Gastroesophageal sphincter (tissue), 4 donors: ENCODE measurements around the gene GJA5. TPM values are rescaled to one million over a fixed set of nuclear protein-coding genes. Genes with fewer than 3 reads are reported as not detected.

ENCODE experiments used
- ATAC-seq: fragments of 150-250 bp; one replicate; pipeline ENCODE4 v1.9.1; 2016; ENCODE audit warnings: mild to moderate bottlenecking, moderate library complexity
- H3K27ac ChIP-seq, 4 donors: fragments of 200-600 bp; sonication (generic) in 3 of 4; 1 replicate in 3 of 4; 2 replicates in 1 of 4; pipeline ENCODE4 v1.5.1; 2016 to 2019
- H3K27me3 ChIP-seq: fragments of 200-600 bp; sonication (generic); one replicate; pipeline ENCODE4 v1.5.1; 2019
- H3K36me3 ChIP-seq, 2 donors: fragments of 200-600 bp; sonication (generic); one replicate each; pipeline ENCODE4 v1.5.1; 2019; ENCODE audit warnings: control low read depth in 1 of 2
- H3K4me1 ChIP-seq, 3 donors: fragments of 200-600 bp; sonication (generic); 1 replicate in 2 of 3; 2 replicates in 1 of 3; pipeline ENCODE4 v1.5.1; 2016 to 2019; ENCODE audit warnings: control low read depth in 2 of 3
- H3K4me3 ChIP-seq, 2 donors: fragments of 200-600 bp; sonication (generic); one replicate each; pipeline ENCODE4 v1.5.1; 2019; ENCODE audit warnings: mild to moderate bottlenecking in 1 of 2, moderate library complexity in 1 of 2
- H3K9me3 ChIP-seq, 3 donors: fragments of 200-600 bp; sonication (generic); one replicate each; pipeline ENCODE4 v1.5.1; 2017 to 2019; ENCODE audit warnings: control low read depth in 2 of 3
- EP300 ChIP-seq: sonication (generic); formaldehyde crosslinking; IDR thresholded peaks from one replicate; pipeline ENCODE4 v1.6.1; 2017; ENCODE audit warnings: antibody characterized with exemption, mild to moderate bottlenecking
- POLR2A ChIP-seq, 2 donors: fragments of 450-650 bp; IDR thresholded peaks; one replicate each; pipeline ENCODE4 v1.6.1; 2017; ENCODE audit warnings: antibody characterized with exemption in 2 of 2, mild to moderate bottlenecking in 2 of 2, moderate library complexity in 1 of 2
- POLR2AphosphoS5 ChIP-seq: sonication (generic); formaldehyde crosslinking; IDR thresholded peaks from one replicate; pipeline ENCODE4 v1.6.1; 2017; ENCODE audit warnings: antibody characterized with exemption
- WGBS, 2 donors: methylation state at CpG; one replicate each; pipeline ENCODE4 v1.1.5; 2018; ENCODE audit warnings: low coverage in 1 of 2; 5-methylcytosine and 5-hydroxymethylcytosine counted together
- total RNA-seq, 4 donors: library from RNA; depleted of rRNA; stranded (reverse); fragments of >200 nt; gene quantifications; one replicate each; pipeline ENCODE4 v1.1.0, GENCODE V29; 2016
- TF ChIP-seq, protein P1 (sequence below), 4 experiments: fragments of 200-600 bp in 2 of 4; fragments of 450-650 bp in 2 of 4; sonication (generic) in 1 of 4; IDR thresholded peaks; one replicate each; pipeline ENCODE4 v1.5.1; 2017 to 2019; ENCODE audit warnings: antibody characterized with exemption in 4 of 4, mild to moderate bottlenecking in 2 of 4, moderate library complexity in 2 of 4

Gene GJA5
- total RNA-seq, 4 donors from 2014 or later = 3.9 to 17.4 (median 7.9) TPM

DNA sequence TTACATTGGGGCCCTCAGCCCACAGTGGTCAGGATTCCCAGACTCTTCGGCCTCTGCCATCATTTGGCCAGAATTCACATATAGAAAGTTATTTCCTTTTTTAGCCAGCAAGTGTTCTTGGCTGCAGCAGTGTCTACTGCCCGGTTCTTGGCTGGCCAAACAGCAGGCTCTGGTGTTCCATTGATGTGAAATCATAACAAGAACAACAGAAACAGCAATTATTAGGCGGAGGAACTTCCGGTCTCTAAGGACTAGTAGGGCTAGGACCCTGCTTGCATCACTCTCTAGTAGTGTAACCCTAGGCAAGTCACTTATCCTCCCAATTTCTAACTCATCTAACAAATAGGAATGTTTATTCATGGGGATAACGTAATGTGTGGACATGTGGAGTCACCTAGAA lies 8.7 kb upstream of the GJA5 start:
- Histone ChIP-seq H3K27ac (peak overlapping the region in 3 of 4 donors; percentile 46 to 68 (median 48)), H3K9me3 (no peaks in the 10 kb centered on the region), H3K27me3 (peaks cover 5% of the 10 kb centered on the region), H3K4me1 (peaks cover 0 to 54% (median 25%) of the 10 kb centered on the region in 3 donors), H3K4me3 (no peak overlapping the region), H3K36me3 (no peaks in the 10 kb centered on the region)
- TF ChIP-seq POLR2A (IDR thresholded peaks at IDR 0.05) (no peak), EP300 (no peak), POLR2AphosphoS5 (no peak)
- TF ChIP-seq, protein P1, sequence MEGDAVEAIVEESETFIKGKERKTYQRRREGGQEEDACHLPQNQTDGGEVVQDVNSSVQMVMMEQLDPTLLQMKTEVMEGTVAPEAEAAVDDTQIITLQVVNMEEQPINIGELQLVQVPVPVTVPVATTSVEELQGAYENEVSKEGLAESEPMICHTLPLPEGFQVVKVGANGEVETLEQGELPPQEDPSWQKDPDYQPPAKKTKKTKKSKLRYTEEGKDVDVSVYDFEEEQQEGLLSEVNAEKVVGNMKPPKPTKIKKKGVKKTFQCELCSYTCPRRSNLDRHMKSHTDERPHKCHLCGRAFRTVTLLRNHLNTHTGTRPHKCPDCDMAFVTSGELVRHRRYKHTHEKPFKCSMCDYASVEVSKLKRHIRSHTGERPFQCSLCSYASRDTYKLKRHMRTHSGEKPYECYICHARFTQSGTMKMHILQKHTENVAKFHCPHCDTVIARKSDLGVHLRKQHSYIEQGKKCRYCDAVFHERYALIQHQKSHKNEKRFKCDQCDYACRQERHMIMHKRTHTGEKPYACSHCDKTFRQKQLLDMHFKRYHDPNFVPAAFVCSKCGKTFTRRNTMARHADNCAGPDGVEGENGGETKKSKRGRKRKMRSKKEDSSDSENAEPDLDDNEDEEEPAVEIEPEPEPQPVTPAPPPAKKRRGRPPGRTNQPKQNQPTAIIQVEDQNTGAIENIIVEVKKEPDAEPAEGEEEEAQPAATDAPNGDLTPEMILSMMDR (IDR thresholded peaks at IDR 0.05) = no peak
- WGBS, 2 donors = 25 to 38% methylated on average over 3 to 5 of the region's 5 CpGs
- peak; percentile 49 for ATAC-seq

DNA sequence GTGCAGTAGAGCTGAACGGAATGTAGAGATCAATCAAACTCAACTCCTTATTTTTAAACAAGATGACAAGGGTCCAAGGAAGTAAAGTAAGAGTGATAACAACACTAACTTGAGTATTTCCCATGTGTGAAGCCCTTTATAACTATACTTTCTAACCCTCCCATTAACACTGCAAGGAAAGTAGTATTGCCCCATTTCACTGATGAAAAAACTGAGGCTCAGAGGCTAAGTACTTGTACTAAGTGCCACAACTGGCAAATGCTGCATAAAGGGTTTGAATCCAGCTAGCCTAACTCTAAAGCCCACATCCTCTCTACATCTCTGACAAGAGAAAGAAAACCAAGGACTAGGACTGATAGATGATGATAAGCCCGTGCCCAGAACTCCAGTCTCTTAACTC lies 8.2 kb upstream of the GJA5 start:
- Histone ChIP-seq H3K27ac (peak overlapping the region in 3 of 4 donors; percentile 46 to 68 (median 48)), H3K27me3 (peaks cover 5% of the 10 kb centered on the region), H3K4me1 (peaks cover 0 to 54% (median 25%) of the 10 kb centered on the region in 3 donors), H3K4me3 (no peak overlapping the region), H3K9me3 (no peaks in the 10 kb centered on the region), H3K36me3 (no peaks in the 10 kb centered on the region)
- no peak for ATAC-seq
- TF ChIP-seq POLR2AphosphoS5 = no peak
- no peak for TF ChIP-seq POLR2A (IDR thresholded peaks at IDR 0.05)
- TF ChIP-seq, protein P1 (IDR thresholded peaks at IDR 0.05) = no peak
- TF ChIP-seq EP300 = no peak
- 58 to 65% methylated on average over 2 of the region's 2 CpGs for WGBS, 2 donors

DNA sequence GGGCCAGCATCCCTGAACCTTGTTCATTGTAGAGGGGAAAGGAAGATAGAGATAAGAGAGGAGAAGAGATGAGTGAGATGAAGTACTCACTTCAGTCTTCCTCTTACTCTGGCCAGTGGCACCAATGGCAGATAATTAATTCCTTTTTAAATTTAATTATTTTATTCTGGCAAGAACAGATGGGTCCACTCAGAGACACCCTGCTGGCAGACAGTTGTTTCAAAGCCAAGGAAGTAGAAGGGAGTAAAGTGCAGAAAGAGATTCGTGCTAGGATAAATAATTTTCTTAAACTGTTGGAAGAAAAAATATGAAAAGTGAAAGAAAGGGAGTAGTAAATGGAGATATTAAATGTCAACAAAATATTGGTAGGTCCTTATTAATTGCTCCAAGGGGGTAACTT lies 7.7 kb upstream of the GJA5 start:
- peaks cover 5% of the 10 kb centered on the region for H3K27me3 ChIP-seq
- TF ChIP-seq POLR2AphosphoS5 (no peak), EP300 (no peak), POLR2A (IDR thresholded peaks at IDR 0.05) (no peak)
- TF ChIP-seq, protein P1 (IDR thresholded peaks at IDR 0.05) = no peak
- WGBS, 2 donors = 13 to 29% methylated on average over 1 of the region's 1 CpG
- no peak for ATAC-seq
- H3K9me3 ChIP-seq = no peaks in the 10 kb centered on the region
- H3K4me3 ChIP-seq = no peak overlapping the region
- H3K36me3 ChIP-seq = no peaks in the 10 kb centered on the region
- H3K4me1 ChIP-seq = peaks cover 0 to 54% (median 25%) of the 10 kb centered on the region in 3 donors
- peak overlapping the region in 3 of 4 donors; percentile 46 to 68 (median 48) for H3K27ac ChIP-seq

DNA sequence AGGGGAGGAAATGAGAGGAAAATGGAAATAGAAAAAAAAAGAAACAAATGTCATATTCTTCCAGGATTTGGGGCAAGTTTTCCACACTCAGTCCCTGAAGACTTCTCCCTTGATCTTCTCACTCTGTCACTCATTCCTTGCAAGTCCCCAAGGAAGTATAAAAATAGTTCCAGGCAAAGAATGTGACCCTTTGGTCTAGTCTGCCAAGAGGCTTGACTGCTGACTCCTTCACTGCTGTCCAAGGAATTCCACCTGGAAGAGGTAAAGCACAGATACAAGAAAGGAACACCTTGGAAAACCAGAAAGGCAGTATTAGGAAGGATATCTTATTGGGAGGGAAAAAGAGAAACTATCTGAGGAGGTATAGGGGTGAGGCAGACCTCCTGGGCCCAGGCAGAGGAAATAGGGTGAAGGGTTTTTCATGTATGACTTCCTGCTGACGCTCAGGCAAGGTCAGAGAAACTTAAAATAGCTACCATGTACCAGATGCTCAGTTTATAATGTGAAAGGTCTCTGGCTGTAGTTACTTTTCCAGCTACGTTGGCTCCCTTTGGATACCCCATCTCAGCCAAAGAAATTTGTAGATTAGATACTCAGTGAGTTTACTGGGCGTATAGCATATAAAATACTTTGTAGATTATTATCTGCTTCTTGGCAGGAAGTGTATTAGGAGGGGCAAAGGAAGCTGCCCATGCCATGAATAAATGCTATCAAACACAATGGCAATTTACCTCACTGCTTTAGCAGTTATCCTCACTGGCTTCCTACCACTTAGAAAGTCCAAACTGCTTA lies 2.0 kb upstream of the GJA5 start:
- no peak overlapping the region for H3K4me3 ChIP-seq
- ATAC-seq = peak; percentile 35
- 28 to 32% methylated on average over 3 of the region's 3 CpGs for WGBS, 2 donors
- peaks cover 6% of the 10 kb centered on the region for H3K27me3 ChIP-seq
- H3K9me3 ChIP-seq = no peaks in the 10 kb centered on the region
- H3K36me3 ChIP-seq = no peaks in the 10 kb centered on the region
- peaks cover 0 to 15% (median 5%) of the 10 kb centered on the region in 3 donors for H3K4me1 ChIP-seq
- peak overlapping the region in 1 of 4 donors; percentile 29 for H3K27ac ChIP-seq
- no peak for TF ChIP-seq POLR2A (IDR thresholded peaks at IDR 0.05)
- TF ChIP-seq POLR2AphosphoS5 = no peak
- TF ChIP-seq, protein P1 (IDR thresholded peaks at IDR 0.05) = no peak
- TF ChIP-seq EP300 = no peak
